HG03521 (cell line): ENCODE data around the gene CEP131.

Experiments
- ATAC-seq: cut with Tn5 transposase; IDR thresholded peaks from one replicate; pipeline ENCODE4 v1.9.1; 2021; ENCODE audit warnings: mild to moderate bottlenecking, moderate library complexity; ENCODE audit not compliant: unreplicated experiment

The CEP131 gene

GRCh38 chr17:81170727-81171494 lies 51.9 kb downstream of the CEP131 start:
- no peak for ATAC-seq

- ATAC-seq, result no peak
These were observed 52.9 kb downstream of the CEP131 start for GRCh38 chr17:81169870-81170309.

- no peak for ATAC-seq
These were observed 55.1 kb downstream of the CEP131 start for GRCh38 chr17:81167638-81168037.

GRCh38 chr17:81167194-81167524 lies 55.6 kb downstream of the CEP131 start:
- no peak for ATAC-seq

- no peak for ATAC-seq
These were observed 56.7 kb downstream of the CEP131 start, which contains the start of gene AATK for GRCh38 chr17:81166033-81166492. AATK (minus strand) TSS chr17:81166221; CDS start chr17:81165992, 229 bp downstream.

- ATAC-seq, result no peak
These were observed 57.3 kb downstream of the CEP131 start, which contains the start of gene PVALEF for GRCh38 chr17:81165246-81166032. PVALEF (plus strand) TSS chr17:81165507; CDS start chr17:81181227, 15,720 bp downstream.

GRCh38 chr17:81164371-81165245 lies 58.2 kb downstream of the CEP131 start:
- no peak for ATAC-seq

- ATAC-seq, result no peak
These were observed 58.9 kb downstream of the CEP131 start for GRCh38 chr17:81163703-81164370.

- ATAC-seq, result no peak
These were observed 59.6 kb downstream of the CEP131 start for GRCh38 chr17:81163051-81163695.

GRCh38 chr17:81162491-81162890 lies 60.3 kb downstream of the CEP131 start:
- ATAC-seq, result no peak

GRCh38 chr17:81161972-81162371 lies 60.8 kb downstream of the CEP131 start:
- ATAC-seq, result no peak

GRCh38 chr17:81161536-81161935 lies 61.2 kb downstream of the CEP131 start:
- no peak for ATAC-seq

GRCh38 chr17:81160747-81161453 lies 61.9 kb downstream of the CEP131 start:
- no peak for ATAC-seq

- ATAC-seq, result no peak
These were observed 62.5 kb downstream of the CEP131 start for GRCh38 chr17:81160306-81160705.

GRCh38 chr17:81159611-81160265 lies 63.0 kb downstream of the CEP131 start:
- ATAC-seq, result no peak

- ATAC-seq, result no peak
These were observed 63.8 kb downstream of the CEP131 start for GRCh38 chr17:81158688-81159590.

- ATAC-seq, result no peak
These were observed 64.7 kb downstream of the CEP131 start for GRCh38 chr17:81157848-81158687.
